Panc1 (cell line): ENCODE measurements around the gene AOAH. TPM values are rescaled to one million over a fixed set of nuclear protein-coding genes. Genes with fewer than 3 reads are reported as not detected.

Experiments used
- ATAC-seq: fragments of 200-7000 bp; cut with Tn5 transposase; 2 replicates; pipeline ENCODE4 v1.9.1; 2020; ENCODE audit warnings: mild to moderate bottlenecking, moderate library complexity
- BruUV-seq: library from RNA; stranded (reverse); fragments of 400-500 nt; replicated peaks from 2 replicates; lab custom pipeline; 2021; lab: Mats Ljungman, UMichigan
- CTCF ChIA-PET: fragments of 300-600 bp; sonication (Branson Sonifier 250); formaldehyde crosslinking; loops from one replicate; lab custom pipeline; 2022; ENCODE audit warnings: antibody characterized with exemption; lab: Charles Lee
- POLR2A ChIA-PET: fragments of 300-600 bp; sonication (Branson Sonifier 250); formaldehyde crosslinking; loops from one replicate; lab custom pipeline; 2022; ENCODE audit warnings: antibody characterized with exemption; lab: Charles Lee
- DNase-seq: peaks from one replicate; pipeline ENCODE4 v3.0.0-alpha.2; 2010; ENCODE audit warnings: low read depth, low spot score
- H3K27ac ChIP-seq: 2 replicates; pipeline ENCODE4 v1.5.1; 2011; ENCODE audit warnings: mild to moderate bottlenecking, low read length, inconsistent platforms
- H3K27me3 ChIP-seq: fragments of 200-500 bp; sonication (Bioruptor generic); 2 replicates; pipeline ENCODE4 v1.6.0; 2014; ENCODE audit warnings: low read length, inconsistent platforms; ENCODE audit not compliant: control insufficient read depth, insufficient read depth
- H3K36me3 ChIP-seq: fragments of 200-500 bp; sonication (Bioruptor generic); 2 replicates; pipeline ENCODE4 v1.5.1; 2014; ENCODE audit warnings: inconsistent platforms, mild to moderate bottlenecking, low read length, moderate library complexity; ENCODE audit not compliant: control insufficient read depth, insufficient read depth
- H3K4me1 ChIP-seq: 2 replicates; pipeline ENCODE4 v1.5.1; 2011; ENCODE audit warnings: inconsistent platforms, mild to moderate bottlenecking, low read length, moderate library complexity; ENCODE audit not compliant: control insufficient read depth, insufficient read depth
- H3K4me3 ChIP-seq, 2 experiments: 2 replicates each; pipeline ENCODE4 v1.5.1; 2011 to 2012; ENCODE audit warnings: low read depth in 2 of 2, low read length in 2 of 2, mild to moderate bottlenecking in 2 of 2, inconsistent platforms in 1 of 2, moderate library complexity in 1 of 2
- H3K9me3 ChIP-seq: fragments of 200-500 bp; sonication (Bioruptor generic); 2 replicates; pipeline ENCODE4 v1.5.1; 2014; ENCODE audit warnings: low read depth, mild to moderate bottlenecking, inconsistent platforms, low read length, moderate library complexity; ENCODE audit not compliant: control insufficient read depth, insufficient read depth
- POLR2AphosphoS5 ChIP-seq: IDR thresholded peaks from 2 replicates; pipeline ENCODE4 v1.6.1; 2012; ENCODE audit warnings: mild to moderate bottlenecking, low read depth, low read length, moderate library complexity
- SIN3A ChIP-seq: IDR thresholded peaks from 2 replicates; pipeline ENCODE4 v1.6.1; 2012; ENCODE audit warnings: low read depth, mild to moderate bottlenecking, low read length, moderate library complexity, borderline replicate concordance; ENCODE audit not compliant: insufficient read depth
- TCF7L2 ChIP-seq: IDR thresholded peaks from 2 replicates; pipeline ENCODE4 v1.6.1; 2011; ENCODE audit warnings: mild to moderate bottlenecking, low read depth, low read length, inconsistent platforms
- in situ Hi-C: cut with HindIII; loops from 2 replicates; pipeline ENCODE4 v1.10.0; 2016; ENCODE audit warnings: low sequenced_read_pairs, low pct_unique_long_range_greater_than_20kb
- intact Hi-C: fragments of 100-400 bp; cut with micrococcal nuclease; formaldehyde crosslinking; loops from one replicate; pipeline ENCODE4 v1.10.0; 2022; ENCODE audit not compliant: unreplicated experiment
- total RNA-seq: library from RNA; stranded (reverse); gene quantifications from one replicate; pipeline ENCODE4 v1.2.1, GENCODE V29; 2021; ENCODE audit not compliant: unreplicated experiment
- TF ChIP-seq, protein P1 (sequence below), 2 experiments: IDR thresholded peaks; 2 replicates each; pipeline ENCODE4 v1.6.1; 2011 to 2012; ENCODE audit warnings: low read depth in 2 of 2, control low read depth in 1 of 2, low read length in 1 of 2, mild to moderate bottlenecking in 1 of 2, moderate library complexity in 1 of 2; ENCODE audit not compliant: insufficient read depth in 1 of 2
- TF ChIP-seq, protein P2 (sequence below): fragments of 450-650 bp; IDR thresholded peaks from 2 replicates; pipeline ENCODE4 v1.5.1; 2017; ENCODE audit warnings: mild to moderate bottlenecking

The AOAH gene
- total RNA-seq, 1 experiment from 2014 or later = 0.31 TPM

- ATAC-seq (peak; percentile 93), DNase-seq (peak; percentile 75)
- Histone ChIP-seq H3K4me3 (no peak overlapping the region), H3K9me3 (no peaks in the 10 kb centered on the region; the same call in 1 of the 2 replicates), H3K4me1 (peaks cover 7% of the 10 kb centered on the region; the same call in 1 of the 2 replicates), H3K27me3 (no peaks in the 10 kb centered on the region), H3K27ac (peak overlapping the region; percentile 60), H3K36me3 (no peaks in the 10 kb centered on the region)
- no TSS peak for BruUV-seq
- intact Hi-C loops = no loop called here
- ChIA-PET POLR2A (no interaction called here), CTCF (no interaction called here)
- in situ Hi-C loops = no loop called here
- TF ChIP-seq SIN3A = no peak
- TF ChIP-seq, protein P1, sequence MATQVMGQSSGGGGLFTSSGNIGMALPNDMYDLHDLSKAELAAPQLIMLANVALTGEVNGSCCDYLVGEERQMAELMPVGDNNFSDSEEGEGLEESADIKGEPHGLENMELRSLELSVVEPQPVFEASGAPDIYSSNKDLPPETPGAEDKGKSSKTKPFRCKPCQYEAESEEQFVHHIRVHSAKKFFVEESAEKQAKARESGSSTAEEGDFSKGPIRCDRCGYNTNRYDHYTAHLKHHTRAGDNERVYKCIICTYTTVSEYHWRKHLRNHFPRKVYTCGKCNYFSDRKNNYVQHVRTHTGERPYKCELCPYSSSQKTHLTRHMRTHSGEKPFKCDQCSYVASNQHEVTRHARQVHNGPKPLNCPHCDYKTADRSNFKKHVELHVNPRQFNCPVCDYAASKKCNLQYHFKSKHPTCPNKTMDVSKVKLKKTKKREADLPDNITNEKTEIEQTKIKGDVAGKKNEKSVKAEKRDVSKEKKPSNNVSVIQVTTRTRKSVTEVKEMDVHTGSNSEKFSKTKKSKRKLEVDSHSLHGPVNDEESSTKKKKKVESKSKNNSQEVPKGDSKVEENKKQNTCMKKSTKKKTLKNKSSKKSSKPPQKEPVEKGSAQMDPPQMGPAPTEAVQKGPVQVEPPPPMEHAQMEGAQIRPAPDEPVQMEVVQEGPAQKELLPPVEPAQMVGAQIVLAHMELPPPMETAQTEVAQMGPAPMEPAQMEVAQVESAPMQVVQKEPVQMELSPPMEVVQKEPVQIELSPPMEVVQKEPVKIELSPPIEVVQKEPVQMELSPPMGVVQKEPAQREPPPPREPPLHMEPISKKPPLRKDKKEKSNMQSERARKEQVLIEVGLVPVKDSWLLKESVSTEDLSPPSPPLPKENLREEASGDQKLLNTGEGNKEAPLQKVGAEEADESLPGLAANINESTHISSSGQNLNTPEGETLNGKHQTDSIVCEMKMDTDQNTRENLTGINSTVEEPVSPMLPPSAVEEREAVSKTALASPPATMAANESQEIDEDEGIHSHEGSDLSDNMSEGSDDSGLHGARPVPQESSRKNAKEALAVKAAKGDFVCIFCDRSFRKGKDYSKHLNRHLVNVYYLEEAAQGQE (IDR thresholded peaks at IDR 0.05; ENCODE audit: insufficient read depth in 1 of 2, low read depth in 2 of 2, low read length in 1 of 2) = no peak
- TF ChIP-seq POLR2AphosphoS5 = no peak
- TF ChIP-seq, protein P2, sequence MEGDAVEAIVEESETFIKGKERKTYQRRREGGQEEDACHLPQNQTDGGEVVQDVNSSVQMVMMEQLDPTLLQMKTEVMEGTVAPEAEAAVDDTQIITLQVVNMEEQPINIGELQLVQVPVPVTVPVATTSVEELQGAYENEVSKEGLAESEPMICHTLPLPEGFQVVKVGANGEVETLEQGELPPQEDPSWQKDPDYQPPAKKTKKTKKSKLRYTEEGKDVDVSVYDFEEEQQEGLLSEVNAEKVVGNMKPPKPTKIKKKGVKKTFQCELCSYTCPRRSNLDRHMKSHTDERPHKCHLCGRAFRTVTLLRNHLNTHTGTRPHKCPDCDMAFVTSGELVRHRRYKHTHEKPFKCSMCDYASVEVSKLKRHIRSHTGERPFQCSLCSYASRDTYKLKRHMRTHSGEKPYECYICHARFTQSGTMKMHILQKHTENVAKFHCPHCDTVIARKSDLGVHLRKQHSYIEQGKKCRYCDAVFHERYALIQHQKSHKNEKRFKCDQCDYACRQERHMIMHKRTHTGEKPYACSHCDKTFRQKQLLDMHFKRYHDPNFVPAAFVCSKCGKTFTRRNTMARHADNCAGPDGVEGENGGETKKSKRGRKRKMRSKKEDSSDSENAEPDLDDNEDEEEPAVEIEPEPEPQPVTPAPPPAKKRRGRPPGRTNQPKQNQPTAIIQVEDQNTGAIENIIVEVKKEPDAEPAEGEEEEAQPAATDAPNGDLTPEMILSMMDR = no peak
- TF ChIP-seq TCF7L2 = no peak
Measured at GRCh38 chr7:36526863-36527548, 197.3 kb downstream of the AOAH start.

GRCh38 chr7:36523371-36524101 is 200.8 kb downstream of the AOAH start:
- H3K27ac ChIP-seq = no peak overlapping the region
- H3K4me3 ChIP-seq = no peak overlapping the region
- in situ Hi-C loops = no loop called here
- ChIA-PET POLR2A (no interaction called here), CTCF (interaction anchor here (0.6 kb wide), 1 partner anchor 13 kb away, joined by 7 read pairs; no protein-coding TSS in a partner anchor)
- H3K36me3 ChIP-seq = no peaks in the 10 kb centered on the region
- TF ChIP-seq, protein P2 = no peak
- TF ChIP-seq, protein P1 (IDR thresholded peaks at IDR 0.05; ENCODE audit: insufficient read depth in 1 of 2, low read depth in 2 of 2, low read length in 1 of 2) = no peak
- no peak for TF ChIP-seq POLR2AphosphoS5
- TF ChIP-seq TCF7L2 = no peak
- TF ChIP-seq SIN3A = no peak
- no peak for ATAC-seq
- H3K4me1 ChIP-seq = peaks cover 7% of the 10 kb centered on the region; the same call in 1 of the 2 replicates
- BruUV-seq = no TSS peak
- H3K9me3 ChIP-seq = no peaks in the 10 kb centered on the region; the same call in 1 of the 2 replicates
- intact Hi-C loops = no loop called here
- H3K27me3 ChIP-seq = no peaks in the 10 kb centered on the region
- no peak for DNase-seq
